Kidney capillary endothelial cell (primary cell): ENCODE measurements around the gene RHOG.
A peak's percentile ranks its signal among the peaks of the same experiment; 100 is the strongest.

Source experiments
- DNase-seq: peaks from one replicate; pipeline ENCODE4 v3.0.0-alpha.2; 2018; ENCODE audit warnings: low spot score

RHOG gene

DNA sequence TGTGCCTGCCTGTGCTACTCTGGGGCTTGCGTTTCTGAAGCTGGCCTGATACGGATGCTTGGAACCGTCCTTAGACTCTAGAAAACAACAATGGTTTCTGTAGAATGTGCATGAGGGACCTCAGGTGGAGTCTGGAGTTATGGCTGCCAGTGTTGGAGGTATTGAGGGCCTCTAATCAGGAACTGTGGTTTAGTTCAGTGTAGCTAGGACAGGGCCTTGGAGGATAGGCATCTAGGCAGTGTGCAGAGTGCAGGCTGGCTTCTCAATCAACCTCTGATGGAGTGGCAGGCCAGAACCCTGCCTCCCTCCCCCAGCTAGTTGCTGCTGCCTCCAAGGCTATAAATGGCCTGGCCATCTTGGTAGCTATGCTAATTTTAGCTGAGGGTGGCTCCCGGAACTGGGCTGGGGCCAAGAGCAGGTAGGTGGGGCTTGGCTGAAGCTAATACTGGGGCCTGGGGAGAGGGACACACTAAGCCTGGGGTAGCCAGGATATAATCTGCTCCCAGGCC lies 18.7 kb upstream of the RHOG start:
- DNase-seq, result no peak

DNA sequence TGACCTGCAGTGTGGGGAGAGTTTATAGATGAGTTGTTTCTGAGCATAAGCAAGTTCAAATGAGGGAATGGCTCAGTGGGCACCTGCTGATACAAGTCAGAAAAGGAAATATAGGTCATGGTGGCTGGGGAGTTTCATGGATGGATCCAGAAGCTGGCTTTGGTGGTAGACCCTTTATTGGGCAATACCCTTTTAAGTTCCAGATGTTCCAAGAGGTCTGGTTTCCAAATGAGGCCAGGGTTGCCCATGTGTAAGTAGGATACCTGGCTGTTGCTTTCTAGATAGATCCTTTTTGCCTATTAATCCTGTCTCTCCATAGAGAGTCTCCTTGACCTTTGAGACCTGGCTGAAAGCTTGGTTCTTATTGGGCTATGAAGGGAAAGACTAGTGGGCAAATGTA lies 16.9 kb upstream of the RHOG start:
- no peak for DNase-seq

DNA sequence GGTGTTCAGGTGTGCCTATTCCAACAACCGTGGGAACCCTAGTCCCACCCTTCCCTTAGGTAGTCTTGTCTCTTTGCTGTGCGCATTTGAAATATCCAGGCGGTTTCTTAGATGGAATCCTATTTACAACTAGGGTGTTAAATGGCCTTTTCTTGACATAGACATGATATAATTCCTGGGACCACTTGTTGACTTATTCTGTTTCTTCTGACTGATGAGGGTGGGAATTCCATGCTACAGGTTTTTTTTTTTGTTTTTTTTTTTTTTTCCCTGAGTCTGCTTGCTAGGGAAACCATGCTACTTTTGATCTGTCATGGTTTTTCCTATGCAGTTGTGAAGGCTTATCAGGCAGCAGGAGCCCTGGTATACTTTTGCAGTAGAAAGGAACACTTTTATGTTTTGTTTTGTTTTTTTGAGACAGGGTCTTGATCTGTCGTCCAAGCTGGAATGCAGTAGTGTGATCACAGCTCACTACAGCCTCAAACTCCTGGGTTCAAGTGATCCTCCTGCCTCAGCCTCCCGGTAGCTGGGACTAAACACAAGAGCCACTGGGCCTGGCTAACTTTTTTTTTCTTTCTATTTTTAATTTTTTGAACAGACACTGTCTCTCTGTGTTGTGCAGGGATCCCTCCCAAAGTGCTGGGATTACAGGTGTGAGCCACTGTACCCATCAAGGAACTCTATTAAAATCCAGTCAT lies 16.2 kb upstream of the RHOG start:
- no peak for DNase-seq

DNA sequence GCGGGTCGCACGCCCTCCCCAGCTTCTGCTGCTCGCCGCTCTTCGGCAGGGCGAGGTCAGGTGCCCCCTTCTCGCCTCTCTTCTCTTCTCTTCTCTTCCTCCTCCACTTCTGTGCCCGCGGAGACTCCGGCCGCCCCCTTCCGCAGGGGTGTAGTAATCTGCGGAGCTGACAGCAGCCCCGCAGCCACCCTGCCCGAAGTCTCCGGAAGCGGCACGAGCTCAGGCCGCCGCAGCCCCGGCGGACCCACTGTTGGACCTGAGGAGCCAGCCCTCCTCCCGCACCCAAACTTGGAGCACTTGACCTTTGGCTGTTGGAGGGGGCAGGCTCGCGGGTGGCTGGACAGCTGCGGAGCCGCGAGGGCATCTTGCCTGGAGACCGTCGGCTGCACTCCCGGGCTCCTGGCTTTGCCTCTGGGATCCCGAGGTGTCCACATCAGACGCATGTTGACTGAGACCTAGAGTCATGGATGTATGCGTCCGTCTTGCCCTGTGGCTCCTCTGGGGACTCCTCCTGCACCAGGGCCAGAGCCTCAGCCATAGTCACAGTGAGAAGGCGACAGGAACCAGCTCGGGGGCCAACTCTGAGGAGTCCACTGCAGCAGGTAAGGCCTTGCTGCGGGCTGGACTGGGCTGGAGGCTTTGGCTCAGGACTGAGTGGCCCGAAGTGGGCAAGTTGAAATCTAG lies 15.2 kb upstream of the RHOG start:
- no peak for DNase-seq

DNA sequence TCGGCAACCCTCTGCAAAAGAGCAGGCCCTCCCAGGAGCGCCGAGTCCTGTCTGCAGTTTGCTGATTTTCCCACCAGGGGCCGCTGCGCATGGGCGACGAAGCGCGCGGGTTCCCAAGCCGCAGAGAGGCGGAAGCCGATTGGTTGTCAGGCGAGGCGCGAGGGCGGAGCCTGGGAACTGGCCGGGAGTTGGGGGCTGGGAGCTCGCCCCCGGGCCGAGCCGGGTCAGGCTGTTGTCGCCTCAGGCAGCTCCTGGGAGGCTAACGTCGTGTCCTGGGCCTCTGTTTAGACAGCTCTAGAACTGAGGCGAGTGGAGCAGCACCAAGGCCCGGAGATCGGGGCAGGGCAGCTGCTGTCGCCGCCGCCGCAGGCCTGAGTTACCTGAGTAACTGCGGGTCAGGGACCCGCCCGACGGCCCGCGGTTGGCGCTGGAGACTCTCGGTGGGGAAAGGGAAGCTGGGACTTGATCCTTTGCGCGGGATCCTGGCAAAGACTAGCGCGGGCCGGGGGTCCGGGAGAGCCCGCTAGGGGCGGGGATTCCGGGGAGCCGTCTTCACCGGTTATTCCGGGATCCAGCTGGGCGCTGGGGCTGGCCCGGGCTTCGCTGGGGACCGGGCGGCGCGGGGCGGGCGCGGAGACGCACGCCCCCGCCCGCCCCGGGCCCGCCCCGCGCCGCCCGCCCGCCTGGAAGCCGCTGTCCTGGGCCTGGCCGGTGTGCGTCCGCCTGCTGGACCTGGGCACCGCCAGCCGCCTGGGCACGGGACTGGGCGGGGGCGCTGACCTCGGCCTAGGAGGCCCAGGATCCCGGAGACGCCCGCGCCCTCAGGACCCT lies 14.4 kb upstream of the RHOG start, which contains the start of gene STIM1:
Gene STIM1 (plus strand): TSS at position 688 of the 831 bp plus-strand sequence. CDS start 607 bp downstream, outside the sequence.
- peak; percentile 93 for DNase-seq

DNA sequence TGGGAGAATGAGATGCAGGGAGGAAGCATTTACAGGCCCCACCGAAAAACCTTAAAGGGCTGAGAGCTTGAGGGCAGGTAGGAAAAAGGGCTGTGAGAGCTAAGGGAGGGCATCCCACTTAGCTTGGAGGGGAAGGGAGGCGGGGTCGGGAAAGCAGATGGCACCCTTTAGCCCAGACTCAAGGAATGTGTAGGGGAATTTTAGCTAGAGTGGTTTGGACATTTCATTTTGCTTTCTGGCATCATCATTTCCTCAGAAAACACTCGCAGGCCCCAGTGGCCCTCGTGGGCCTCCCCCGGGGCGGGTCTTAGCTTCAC lies 13.9 kb upstream of the RHOG start:
- DNase-seq, result no peak

DNA sequence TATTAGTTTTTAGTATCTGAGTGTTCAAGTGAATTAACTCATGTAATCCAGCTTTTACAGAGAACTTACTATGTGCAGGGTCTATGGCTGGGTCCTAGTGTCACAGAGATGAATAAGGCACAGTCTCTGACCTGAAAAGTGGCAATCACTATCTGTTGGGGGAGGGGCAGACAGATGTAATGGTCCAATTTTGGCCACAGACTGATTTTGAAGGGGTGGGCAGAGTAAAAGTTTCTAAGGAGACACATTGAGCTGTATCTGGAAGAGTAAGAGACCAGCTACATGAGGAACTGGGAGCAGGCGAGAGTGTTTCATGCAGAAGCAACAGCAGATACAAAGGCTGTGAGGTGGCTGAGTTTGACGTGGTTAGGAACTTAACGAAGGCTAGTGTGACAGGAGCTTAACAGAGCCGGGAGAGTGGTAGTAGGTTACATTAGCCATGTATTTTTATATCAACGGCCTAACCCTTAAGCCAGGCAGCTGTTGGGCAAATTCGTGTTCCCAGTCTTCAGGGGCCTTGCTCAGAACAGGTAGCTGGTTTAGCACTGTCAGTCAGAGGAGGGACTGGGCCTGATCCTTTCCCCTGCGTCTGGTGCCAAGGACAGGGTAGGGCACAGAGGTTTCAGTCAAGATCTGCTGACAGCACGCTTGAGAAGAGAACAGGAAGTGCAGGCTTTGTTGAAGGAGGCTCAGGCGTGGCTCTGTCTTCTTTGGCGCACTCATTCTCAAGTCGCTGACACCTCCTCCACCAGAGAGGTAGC lies 13.3 kb upstream of the RHOG start:
- DNase-seq, result no peak

DNA sequence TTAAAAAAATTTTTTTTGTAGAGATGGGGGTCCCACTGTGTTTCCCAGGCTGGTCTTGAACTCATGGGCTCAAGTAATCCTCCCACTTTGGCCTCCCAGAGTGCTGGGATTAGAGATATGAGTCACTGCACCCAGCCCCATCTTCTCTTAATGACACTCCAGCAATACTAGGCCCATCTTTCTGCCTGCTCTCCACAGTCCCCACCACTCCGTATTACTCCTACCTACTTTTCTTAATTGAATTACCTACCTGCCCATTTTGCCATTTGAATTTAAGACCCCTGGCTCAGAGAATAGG lies 12.7 kb upstream of the RHOG start:
- no peak for DNase-seq

DNA sequence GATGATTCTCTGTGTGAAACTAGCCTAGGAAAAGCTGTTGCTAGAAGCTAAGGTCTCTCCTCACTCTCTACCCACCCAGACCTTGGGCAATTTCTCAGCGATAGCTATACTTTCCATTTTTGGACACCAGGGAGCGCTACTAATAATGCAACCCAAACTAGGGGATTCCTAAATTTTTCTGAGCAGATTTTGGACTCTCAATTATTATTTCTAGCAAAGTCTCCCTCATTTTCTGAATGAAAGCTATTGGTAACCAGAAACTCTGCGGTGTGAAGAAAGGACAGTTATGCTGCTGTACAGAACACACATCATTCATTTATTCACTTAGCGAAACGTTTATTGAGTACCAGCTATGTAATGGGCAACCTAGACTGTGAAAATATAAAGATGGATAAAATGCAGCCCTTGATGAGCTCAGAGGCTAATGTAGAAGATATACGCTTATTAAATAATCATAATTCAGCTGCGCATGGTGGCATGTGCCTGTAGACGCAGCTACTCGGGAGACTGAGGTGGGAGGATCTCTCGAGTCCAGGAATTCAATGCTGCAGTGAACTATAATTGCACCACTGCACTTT lies 8.6 kb upstream of the RHOG start:
- DNase-seq, result no peak

DNA sequence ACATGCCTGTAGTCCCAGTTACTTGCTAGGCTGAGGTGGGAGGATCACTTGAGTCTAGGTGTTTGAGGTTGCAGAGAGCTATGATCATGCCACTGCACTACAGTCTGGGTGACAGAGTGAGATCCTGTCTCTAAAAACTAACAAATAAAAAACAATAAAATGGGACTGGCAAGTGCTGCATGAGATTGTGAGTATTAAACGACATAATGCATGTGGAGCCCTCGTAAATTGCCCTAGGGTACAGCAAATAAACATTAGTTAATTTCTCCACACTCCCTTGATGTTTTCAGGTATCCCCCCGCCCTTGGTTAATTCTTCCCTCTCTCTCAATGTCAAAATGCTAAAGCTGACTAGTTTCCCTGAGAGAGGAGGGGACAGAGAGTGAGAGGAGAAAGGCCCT lies 4.9 kb upstream of the RHOG start:
- no peak for DNase-seq

DNA sequence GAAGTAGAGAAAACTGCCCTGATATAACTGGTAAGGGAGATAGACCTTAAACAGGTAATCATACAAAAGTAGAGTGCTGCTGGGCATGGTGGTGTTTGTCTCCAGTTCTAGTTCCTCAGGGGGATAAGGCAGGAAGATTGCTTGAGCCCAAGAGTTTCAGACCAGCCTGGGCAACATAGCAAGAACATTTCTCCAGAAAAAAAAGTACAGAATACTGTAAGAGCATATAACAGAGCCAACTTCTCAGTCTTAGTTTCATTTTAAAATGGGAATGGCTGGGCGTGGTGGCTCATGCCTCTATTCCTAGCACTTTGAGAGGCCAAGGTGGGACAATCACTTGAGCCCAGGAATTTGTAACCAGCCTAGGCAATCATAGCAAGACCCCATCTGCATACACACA lies 4.5 kb upstream of the RHOG start:
- DNase-seq, result no peak

DNA sequence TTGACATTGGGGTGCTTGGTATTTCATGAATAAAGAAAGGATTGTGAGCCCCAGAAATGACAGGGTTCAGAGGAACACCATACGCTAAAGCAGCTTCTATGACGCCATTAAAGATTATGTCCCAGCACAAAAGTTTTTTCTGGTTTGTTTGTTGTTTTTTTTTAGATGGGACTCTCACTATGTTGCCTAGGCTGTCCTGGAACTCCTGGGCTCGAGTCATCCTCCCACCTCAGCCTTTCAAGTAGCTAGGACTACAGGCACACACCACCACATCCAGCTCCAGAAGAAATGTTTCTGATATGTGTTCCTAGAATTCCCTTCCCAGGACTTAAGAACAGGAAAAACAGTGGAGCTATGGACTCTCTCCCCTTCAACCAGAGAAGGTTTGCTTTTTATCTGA lies 2.6 kb upstream of the RHOG start:
- no peak for DNase-seq

DNA sequence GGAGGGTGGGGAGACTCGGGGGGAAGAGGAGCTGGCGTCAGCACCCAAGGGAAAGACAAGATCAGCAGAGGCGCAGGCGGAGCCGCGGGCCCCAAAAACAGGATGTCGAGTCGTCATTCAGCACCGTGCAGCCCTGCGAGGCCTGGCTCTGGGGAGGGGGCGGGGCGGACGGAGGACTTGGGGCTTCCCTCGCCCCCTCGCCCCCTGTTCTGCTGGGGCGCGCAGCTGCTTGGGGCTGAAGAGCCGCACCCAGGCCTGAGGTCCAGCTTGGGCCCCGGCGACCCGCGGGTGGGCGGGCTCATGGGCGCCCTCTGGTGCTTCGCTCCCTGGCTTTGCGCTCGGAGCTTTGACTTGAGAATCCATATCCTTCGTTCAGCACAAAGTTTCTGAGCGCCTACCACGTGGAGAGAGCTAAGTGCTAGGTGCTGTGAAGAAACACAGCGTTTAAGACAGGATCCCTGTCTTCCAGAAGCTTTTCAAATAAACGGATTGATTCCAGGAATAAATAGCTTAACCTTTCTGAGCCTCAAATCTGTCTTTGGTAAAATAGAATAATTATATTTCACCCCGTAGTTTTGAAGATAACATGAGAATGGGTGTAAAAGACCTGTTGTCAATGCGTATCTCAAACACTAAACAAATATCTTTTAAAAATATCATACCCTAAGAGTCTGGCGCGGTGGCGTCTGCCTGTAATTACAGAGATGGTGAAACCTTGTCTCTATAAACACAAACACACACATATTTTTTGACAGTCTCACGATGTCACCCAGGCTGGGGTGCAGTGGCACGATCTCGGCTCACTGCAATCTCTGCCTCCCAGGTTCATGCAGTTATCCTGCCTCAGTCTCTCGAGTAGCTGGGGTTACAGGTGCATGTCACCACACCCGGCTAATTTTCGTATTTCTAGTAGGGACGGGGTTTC lies 929 bp upstream of the RHOG start:
- DNase-seq, result no peak

DNA sequence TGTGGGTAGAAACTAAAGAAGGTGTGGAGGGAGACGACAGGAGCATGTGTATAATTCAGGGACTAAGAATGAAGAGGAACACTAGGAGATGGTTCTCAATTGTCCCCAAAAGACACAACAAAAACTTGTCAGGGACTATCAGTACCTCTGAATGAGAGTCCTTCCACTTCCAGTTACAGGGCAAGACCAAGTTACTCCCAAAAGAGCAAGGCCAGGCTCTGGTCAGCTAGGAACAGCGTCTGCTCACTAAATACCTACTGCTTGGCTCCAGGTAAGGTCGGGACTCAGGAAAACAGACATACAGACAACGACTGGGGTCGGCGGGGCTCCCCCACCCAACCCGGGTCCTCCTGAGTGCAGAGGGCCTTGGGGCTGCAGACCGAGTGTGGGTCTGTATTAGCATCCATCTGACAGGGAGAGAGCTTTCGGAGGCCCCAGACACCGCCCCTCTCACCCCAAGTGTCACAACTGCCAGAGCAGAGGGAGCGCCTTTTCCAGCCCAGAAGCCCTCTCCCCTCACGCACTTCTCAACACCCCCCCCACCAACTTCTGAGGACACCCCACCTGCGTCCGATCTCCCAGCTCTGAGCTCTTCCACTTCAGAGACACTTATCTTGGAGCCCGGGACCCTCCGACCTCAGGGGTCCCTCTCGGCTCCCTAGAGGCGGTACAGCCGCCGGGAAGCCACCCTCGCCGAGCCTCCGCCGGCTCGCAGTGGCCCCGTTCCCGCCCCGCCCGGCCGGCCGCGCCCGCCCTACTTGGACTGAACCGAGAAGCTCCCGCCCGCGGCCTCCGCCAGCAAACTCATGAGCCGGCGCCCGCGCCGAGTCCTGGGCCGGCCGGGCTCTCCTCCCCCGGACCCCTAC lies 522 bp downstream of the RHOG start:
- no peak for DNase-seq

DNA sequence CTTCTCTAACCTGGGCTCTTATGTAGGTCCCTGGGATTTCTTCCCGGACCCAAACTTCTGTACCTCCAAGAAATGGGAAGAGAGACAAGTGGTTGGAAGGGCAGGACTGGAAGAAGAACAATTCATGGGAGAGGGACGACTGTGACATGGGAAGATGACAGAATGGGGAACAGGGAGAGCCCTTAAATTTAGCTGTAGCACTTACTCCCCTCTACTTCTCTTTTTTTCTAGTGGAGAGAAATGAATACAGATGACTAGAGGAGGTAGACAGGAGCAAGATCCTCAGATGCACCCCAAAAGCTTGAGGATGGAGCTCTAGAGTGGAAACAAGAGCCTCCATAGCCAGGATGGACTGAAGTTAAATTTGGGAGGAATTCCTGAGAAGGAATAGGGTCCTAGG lies 2.3 kb downstream of the RHOG start:
- no peak for DNase-seq

DNA sequence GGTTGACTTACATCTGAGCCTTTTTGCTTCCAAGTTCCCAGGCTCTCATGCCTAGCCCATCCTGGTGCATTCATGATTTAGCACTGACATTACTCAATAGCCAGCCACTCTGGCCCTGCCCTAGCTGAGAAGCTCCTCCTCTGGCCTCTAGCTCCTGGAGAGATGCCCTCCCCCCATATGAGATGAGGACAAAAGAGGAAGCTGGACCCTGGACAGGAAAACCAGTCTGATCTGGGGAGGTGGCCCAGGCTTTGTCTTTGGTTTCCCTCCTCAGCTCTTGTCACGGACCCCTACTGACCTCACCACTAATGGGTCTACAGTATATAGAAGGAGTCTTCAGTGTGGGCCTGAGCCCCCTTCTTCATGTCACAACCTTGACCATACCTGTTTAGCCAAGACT lies 3.0 kb downstream of the RHOG start:
- no peak for DNase-seq

DNA sequence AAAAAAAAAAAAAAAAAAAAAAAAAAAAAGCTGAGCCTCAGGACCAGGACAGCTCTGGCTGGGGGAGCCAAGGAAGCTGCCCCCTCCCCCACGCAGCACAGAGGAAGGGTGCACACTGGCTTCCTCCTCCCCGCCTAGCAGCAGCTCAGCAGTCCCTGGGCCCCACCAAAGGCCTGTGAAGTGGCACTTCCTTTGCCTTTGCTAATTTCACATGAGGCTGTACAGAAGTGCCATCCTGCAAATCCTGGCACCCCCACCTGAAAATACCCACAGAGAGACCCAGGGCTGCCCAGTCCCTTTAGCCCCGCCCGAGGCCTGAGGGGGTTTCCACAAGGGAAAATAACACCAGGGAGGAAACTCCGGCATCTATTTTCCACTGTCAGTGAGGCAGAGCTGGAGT lies 3.9 kb downstream of the RHOG start:
- no peak for DNase-seq

DNA sequence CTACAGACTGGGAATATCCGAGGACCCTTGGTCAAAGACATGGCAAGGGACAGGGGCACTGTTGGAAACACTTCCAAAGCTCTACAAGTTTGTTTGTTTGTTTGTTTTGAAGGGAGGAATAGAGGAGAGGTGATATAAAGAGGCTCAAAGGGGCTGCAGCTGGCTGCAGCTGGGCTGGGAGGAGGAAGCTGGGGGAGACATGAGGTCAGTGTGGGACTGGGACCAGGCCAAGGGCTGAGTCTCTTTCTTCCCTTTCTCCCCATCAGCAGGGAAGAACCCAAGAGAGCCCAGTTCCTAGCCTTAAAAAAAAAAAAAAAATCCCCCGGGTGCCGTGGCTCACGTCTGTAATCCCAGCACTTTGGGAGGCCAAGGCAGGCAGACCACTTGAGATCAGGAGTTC lies 5.0 kb downstream of the RHOG start:
- no peak for DNase-seq

DNA sequence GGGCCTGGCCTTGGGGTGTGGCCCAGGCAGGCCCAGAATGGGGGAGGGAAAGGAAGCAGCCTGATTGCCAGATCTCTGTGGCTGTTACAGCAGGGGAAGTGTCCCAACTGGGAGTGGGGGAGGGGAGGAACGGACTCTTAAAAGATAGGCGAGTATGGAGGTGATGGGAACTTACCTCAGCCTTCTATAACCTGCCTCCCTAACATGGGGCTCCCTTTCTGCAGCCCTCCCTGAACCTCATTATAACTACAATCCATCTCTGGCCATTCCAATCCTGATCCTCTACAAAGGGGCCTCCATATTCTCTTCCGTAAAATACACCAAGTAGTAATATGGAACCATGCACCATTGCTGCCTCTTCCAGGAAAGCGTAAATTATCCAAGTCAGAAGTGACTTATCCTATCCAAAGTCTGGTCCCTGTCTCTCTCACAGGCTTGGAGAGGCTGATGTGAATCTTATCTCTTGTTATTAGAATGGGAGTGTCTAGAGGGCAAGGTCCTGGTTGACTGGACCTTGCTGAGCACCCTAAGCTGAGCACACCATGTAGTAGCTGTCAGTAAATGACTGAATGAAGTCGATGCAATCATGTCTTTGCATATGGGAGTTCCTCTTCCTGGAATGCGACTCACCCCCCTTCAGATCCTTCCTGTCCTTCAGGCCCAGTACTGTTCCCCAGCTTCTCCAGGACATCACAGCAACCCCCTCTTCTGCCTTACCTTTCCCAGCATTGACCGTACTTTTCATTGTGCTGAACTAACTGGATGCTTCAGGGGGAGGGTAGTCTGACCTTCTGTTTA lies 5.9 kb downstream of the RHOG start:
- peak; percentile 33 for DNase-seq
